K562 (cell line): ENCODE results near the gene EVC. TPM values are rescaled to one million over a fixed set of nuclear protein-coding genes. Genes with fewer than 3 reads are reported as not detected.

Experiments
- DDX20 ChIP-seq: fragments of 450-650 bp; IDR thresholded peaks from 2 replicates; pipeline ENCODE4 v1.6.1; 2016; ENCODE audit warnings: missing genetic modification characterization, low read depth, mild to moderate bottlenecking, missing compliant biosample characterization, moderate library complexity
- ELK1 ChIP-seq: sonication (generic); formaldehyde crosslinking; IDR thresholded peaks from 2 replicates; pipeline ENCODE4 v1.8.1; 2022; ENCODE audit warnings: missing genetic modification reagents
- NR2C1 ChIP-seq, 2 experiments: fragments of 450-650 bp; IDR thresholded peaks; 2 replicates each; pipeline ENCODE4 v1.6.1; 2017; ENCODE audit warnings: mild to moderate bottlenecking in 2 of 2, antibody characterized with exemption in 1 of 2, inconsistent platforms in 1 of 2, missing compliant biosample characterization in 1 of 2, missing genetic modification characterization in 1 of 2
- PRPF4 ChIP-seq: fragments of 200-400 bp; formaldehyde crosslinking; IDR thresholded peaks from one replicate; pipeline ENCODE4 v1.6.1; 2017; ENCODE audit warnings: low read length, low read depth, mild to moderate bottlenecking; ENCODE audit not compliant: insufficient read depth, poor library complexity, severe bottlenecking
- RBM14 ChIP-seq: fragments of 200-400 bp; formaldehyde crosslinking; IDR thresholded peaks from 2 replicates; pipeline ENCODE4 v1.6.1; 2018; ENCODE audit warnings: low read depth, mild to moderate bottlenecking, low read length, moderate library complexity, borderline replicate concordance; ENCODE audit not compliant: insufficient read depth
- RHOXF2B ChIP-seq: fragments of 250-450 bp; sonication (Bioruptor Pico); conservative IDR thresholded peaks from 2 replicates; pipeline ENCODE4 v1.5.1; 2021
- SNRNP70 ChIP-seq: fragments of 200-400 bp; formaldehyde crosslinking; optimal IDR thresholded peaks from 2 replicates; pipeline ENCODE3; 2017; ENCODE audit warnings: low read depth, low read length
- SRF ChIP-seq, 2 experiments: fragments of 250-450, 450-650 bp in 1 of 2; sonication (Bioruptor Pico) in 1 of 2; sonication (generic) in 1 of 2; formaldehyde crosslinking; IDR thresholded peaks; 2 replicates each; pipeline versions ENCODE4 v1.5.0 to v1.5.1; 2020 to 2022; ENCODE audit warnings: mild to moderate bottlenecking in 1 of 2, missing genetic modification reagents in 1 of 2
- ZBED1 ChIP-seq: IDR thresholded peaks from 2 replicates; pipeline ENCODE4 v1.6.1; 2014
- ZBTB5 ChIP-seq: fragments of 450-650 bp; IDR thresholded peaks from 2 replicates; pipeline ENCODE4 v1.6.1; 2017; ENCODE audit warnings: antibody characterized with exemption
- ZBTB8A ChIP-seq: fragments of 450-650 bp; IDR thresholded peaks from 2 replicates; pipeline ENCODE4 v1.6.1; 2018; ENCODE audit warnings: mild to moderate bottlenecking, moderate library complexity; ENCODE audit not compliant: partially characterized antibody
- ZNF384 ChIP-seq: IDR thresholded peaks from 2 replicates; pipeline ENCODE4 v1.6.1; 2012; ENCODE audit warnings: low read depth, low read length, improper control_type of control experiment
- polyA plus RNA-seq, 8 experiments: library from polyadenylated mRNA; depleted of rRNA in 4 of 8; stranded (reverse) in 5 of 8; unstranded in 3 of 8; fragments of >200 nt; fragmentation: Nextera tagmentation in 2 of 8; fragmentation: Illumina TruSeq in 1 of 8; extraction: Ambion mirVana in 2 of 8; extraction: Trizol in 1 of 8; gene quantifications; 2 replicates each; pipeline versions ENCODE4 v1.2.1 to v1.2.3, GENCODE V29; 2011 to 2014; ENCODE audit warnings: inconsistent platforms in 1 of 8, missing spikeins in 1 of 8
- total RNA-seq, 7 experiments: library from RNA; depleted of rRNA in 6 of 7; stranded (reverse); fragments of >200 nt in 6 of 7; fragmentation: Illumina TruSeq in 2 of 7; extraction: Trizol in 2 of 7; gene quantifications; 2 replicates each; pipeline versions ENCODE4 v1.2.1 to v1.2.3, GENCODE V29; 2011 to 2021; ENCODE audit warnings: low replicate concordance in 1 of 7
- TF ChIP-seq, protein P1 (sequence below): fragments of 200-800 bp; sonication (Bioruptor generic); IDR thresholded peaks from 2 replicates; pipeline ENCODE4 v1.6.1; 2017; ENCODE audit warnings: missing genetic modification characterization, missing compliant biosample characterization
- TF ChIP-seq, protein P2 (sequence below): fragments of 450-650 bp; formaldehyde crosslinking; IDR thresholded peaks from 2 replicates; pipeline ENCODE4 v1.4.0; 2020; ENCODE audit warnings: mild to moderate bottlenecking, moderate library complexity
- TF ChIP-seq, protein P3 (sequence below): sonication (generic); formaldehyde crosslinking; IDR thresholded peaks from 2 replicates; pipeline ENCODE4 v1.8.1; 2023; ENCODE audit warnings: mild to moderate bottlenecking, missing genetic modification reagents

The EVC gene
- total and polyA plus RNA-seq, 9 of the 15 experiments (the other 6 are each of a cell fraction or from before 2014, with no cell fraction given) = 0.03 to 3.2 (median 1.1) TPM

- TF ChIP-seq ZBTB8A (no peak), ZNF384 (no peak), ZBTB5 (no peak), RBM14 (no peak), RHOXF2B (CRISPR knock-in tag) (no peak), SRF (CRISPR knock-in tag; IDR thresholded peaks at IDR 0.05) (no peak), ZBED1 (no peak), NR2C1 (IDR thresholded peaks at IDR 0.05) (peak; percentile 64), NR2C1 (tag; IDR thresholded peaks at IDR 0.05) (peak; percentile 93), SNRNP70 (no peak), PRPF4 (no peak), ELK1 (CRISPR knock-in tag) (no peak), DDX20 (no peak)
- TF ChIP-seq, protein P1, sequence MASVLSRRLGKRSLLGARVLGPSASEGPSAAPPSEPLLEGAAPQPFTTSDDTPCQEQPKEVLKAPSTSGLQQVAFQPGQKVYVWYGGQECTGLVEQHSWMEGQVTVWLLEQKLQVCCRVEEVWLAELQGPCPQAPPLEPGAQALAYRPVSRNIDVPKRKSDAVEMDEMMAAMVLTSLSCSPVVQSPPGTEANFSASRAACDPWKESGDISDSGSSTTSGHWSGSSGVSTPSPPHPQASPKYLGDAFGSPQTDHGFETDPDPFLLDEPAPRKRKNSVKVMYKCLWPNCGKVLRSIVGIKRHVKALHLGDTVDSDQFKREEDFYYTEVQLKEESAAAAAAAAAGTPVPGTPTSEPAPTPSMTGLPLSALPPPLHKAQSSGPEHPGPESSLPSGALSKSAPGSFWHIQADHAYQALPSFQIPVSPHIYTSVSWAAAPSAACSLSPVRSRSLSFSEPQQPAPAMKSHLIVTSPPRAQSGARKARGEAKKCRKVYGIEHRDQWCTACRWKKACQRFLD (CRISPR knock-in tag) = peak; percentile 43; the same call in 1 of the 2 replicates
- TF ChIP-seq, protein P2, sequence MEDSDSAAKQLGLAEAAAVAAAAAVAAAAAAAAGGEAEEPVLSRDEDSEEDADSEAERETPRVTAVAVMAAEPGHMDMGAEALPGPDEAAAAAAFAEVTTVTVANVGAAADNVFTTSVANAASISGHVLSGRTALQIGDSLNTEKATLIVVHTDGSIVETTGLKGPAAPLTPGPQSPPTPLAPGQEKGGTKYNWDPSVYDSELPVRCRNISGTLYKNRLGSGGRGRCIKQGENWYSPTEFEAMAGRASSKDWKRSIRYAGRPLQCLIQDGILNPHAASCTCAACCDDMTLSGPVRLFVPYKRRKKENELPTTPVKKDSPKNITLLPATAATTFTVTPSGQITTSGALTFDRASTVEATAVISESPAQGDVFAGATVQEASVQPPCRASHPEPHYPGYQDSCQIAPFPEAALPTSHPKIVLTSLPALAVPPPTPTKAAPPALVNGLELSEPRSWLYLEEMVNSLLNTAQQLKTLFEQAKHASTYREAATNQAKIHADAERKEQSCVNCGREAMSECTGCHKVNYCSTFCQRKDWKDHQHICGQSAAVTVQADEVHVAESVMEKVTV (CRISPR knock-in tag) = no peak
- TF ChIP-seq, protein P3, sequence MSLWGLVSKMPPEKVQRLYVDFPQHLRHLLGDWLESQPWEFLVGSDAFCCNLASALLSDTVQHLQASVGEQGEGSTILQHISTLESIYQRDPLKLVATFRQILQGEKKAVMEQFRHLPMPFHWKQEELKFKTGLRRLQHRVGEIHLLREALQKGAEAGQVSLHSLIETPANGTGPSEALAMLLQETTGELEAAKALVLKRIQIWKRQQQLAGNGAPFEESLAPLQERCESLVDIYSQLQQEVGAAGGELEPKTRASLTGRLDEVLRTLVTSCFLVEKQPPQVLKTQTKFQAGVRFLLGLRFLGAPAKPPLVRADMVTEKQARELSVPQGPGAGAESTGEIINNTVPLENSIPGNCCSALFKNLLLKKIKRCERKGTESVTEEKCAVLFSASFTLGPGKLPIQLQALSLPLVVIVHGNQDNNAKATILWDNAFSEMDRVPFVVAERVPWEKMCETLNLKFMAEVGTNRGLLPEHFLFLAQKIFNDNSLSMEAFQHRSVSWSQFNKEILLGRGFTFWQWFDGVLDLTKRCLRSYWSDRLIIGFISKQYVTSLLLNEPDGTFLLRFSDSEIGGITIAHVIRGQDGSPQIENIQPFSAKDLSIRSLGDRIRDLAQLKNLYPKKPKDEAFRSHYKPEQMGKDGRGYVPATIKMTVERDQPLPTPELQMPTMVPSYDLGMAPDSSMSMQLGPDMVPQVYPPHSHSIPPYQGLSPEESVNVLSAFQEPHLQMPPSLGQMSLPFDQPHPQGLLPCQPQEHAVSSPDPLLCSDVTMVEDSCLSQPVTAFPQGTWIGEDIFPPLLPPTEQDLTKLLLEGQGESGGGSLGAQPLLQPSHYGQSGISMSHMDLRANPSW = no peak
Measured at GRCh38 chr4:5753766-5754528, 42.9 kb downstream of the EVC start (continued).
